ENCODE data around the gene PHC3. TPM values are rescaled to one million over a fixed set of nuclear protein-coding genes. Genes with fewer than 3 reads are reported as not detected.

Gene PHC3
- total RNA-seq = 38.3 and 48.4 TPM in 2 replicates

GRCh38 chr3:170180908-170181885 lies at the start of gene PHC3:
PHC3 (minus strand) TSS chr3:170181733; CDS start chr3:170181715, 18 bp downstream.

GRCh38 chr3:170221924-170222646 lies 40.6 kb upstream of the PHC3 start, which contains the start of gene PRKCI:
PRKCI (plus strand) TSS chr3:170222424; CDS start chr3:170222670, 246 bp downstream.

Small RNAs within 50 kb of the gene (small RNA-seq; reads per million reads assigned to genes)
- gene RNU4-38P (not detected), gene RNU6-315P (not detected)

Other genes starting within 250 kb of the PHC3 start
- gene SEC62, start 214.9 kb downstream of the PHC3 start, total RNA-seq = 36.4 and 41.4 TPM in 2 replicates
- gene GPR160, start 143.7 kb downstream of the PHC3 start, total RNA-seq = 0.32 and 0.36 TPM in 2 replicates
- 49.1 and 55.3 TPM in 2 replicates for gene PRKCI, start 40.7 kb upstream of the PHC3 start, total RNA-seq
- 49.4 and 57.4 TPM in 2 replicates for gene SKIL, start 176.0 kb upstream of the PHC3 start, total RNA-seq
- gene CLDN11, start 237.1 kb upstream of the PHC3 start, total RNA-seq = 290 and 368 TPM in 2 replicates